Stimulated activated CD4-positive, alpha-beta T cell treated with anti-CD3 and anti-CD28 coated beads, Interleukin-2, amount 100 ng/mL, for 4 hours (primary cell): ENCODE results near the gene RNLS.

ENCODE experiments used
- DNase-seq: peaks from one replicate; pipeline ENCODE4 v3.0.0-alpha.2; 2020; ENCODE audit warnings: low read depth

RNLS gene

GRCh38 chr10:88582806-88583583 is at the start of gene RNLS:
TSS of gene RNLS (minus strand) at chr10:88583318.
- DNase-seq = peak; percentile 54

DNA sequence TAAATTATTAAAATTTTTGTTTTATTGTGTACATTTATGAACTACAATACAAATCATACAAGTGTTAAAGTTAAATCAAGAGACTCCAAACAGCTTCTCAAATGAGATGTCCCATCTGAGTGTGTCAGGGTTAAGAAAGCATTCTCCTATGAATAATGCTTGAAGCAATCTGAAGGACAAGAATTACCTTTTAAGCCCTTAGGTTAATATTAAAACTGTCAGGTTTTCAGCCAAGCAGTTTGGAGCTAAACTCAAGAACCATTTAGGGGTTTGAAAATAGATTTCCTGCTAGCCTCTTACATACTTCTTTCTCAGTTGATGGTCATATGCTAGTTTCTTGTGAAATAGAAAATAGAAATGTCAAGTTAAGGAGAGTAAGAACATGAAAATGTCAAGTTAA is 41.7 kb upstream of the RNLS start:
- no peak for DNase-seq

- DNase-seq = no peak
Observed at GRCh38 chr10:88623835-88624234, 40.7 kb upstream of the RNLS start.

GRCh38 chr10:88620441-88620840 is 37.3 kb upstream of the RNLS start:
- DNase-seq = no peak

DNA sequence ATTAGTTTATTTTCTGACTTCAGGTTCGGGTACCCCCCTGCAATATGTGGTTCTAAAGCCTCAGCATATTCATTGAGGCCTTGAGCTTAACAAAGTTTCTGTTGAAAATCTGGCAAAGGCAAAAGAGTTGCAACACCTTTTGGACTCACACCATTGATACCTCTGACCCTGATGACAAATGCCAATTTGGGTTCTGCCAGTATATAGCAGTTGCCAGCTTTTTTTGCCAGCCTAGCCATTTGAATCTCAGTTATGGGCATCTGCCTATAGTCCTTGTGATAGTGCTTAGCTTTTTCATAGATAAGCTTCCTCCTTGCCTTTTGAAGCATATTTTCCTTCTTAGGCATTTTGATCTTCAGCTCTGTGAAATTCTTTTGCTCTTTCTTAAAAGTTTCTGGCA is 35.4 kb upstream of the RNLS start:
- no peak for DNase-seq

DNA sequence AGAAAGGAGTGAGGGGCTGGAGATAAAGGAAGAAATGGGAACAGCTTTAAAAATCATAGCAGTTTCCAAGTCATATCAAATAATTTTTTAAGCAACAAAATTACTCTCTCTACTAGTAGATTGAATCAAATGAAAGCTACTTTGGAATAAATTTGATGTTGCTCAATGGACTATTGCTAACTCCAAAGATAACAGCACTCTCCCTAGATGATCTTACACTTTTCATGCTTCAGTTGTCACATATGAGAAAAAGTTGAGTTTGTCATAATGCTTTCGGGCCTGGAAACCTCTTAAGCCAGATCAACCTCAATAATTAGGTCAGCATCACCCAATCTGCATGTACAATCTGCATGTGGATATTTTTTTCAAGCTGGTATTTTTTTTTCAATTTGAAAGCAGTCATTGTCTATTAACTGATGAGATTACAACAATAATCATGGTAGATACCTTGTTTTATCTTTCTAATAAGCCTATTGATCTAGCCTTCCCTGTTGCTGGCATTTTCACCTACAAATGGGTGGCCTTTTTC is 34.7 kb upstream of the RNLS start:
- no peak for DNase-seq

GRCh38 chr10:88616250-88616977 is 33.3 kb upstream of the RNLS start:
- DNase-seq = no peak

GRCh38 chr10:88608780-88609179 is 25.7 kb upstream of the RNLS start:
- DNase-seq = no peak

- DNase-seq = no peak
Observed at GRCh38 chr10:88608052-88608732, 25.1 kb upstream of the RNLS start.

- DNase-seq = no peak
Observed at GRCh38 chr10:88598055-88598454, 14.9 kb upstream of the RNLS start.

GRCh38 chr10:88594482-88594881 is 11.4 kb upstream of the RNLS start:
- no peak for DNase-seq

DNA sequence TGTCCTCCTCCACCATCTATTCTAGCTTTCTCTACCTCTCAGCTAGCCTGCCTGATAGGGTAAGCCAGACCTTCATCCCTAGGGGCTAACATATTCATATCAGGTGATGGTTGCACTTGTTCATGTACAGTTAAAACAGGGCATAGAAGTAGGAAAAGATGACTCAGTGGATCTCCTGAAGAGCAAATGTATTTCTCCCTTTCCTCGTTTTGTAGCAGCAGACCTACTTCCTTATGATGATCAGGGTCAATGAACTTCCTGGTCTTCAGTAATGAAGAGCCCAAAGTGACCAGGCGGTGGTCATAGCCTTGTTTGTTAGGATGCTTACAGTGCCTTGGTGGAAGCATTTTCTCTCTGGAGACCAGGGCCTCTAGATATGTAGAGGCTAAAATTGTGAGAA is 9.8 kb upstream of the RNLS start:
- no peak for DNase-seq

DNA sequence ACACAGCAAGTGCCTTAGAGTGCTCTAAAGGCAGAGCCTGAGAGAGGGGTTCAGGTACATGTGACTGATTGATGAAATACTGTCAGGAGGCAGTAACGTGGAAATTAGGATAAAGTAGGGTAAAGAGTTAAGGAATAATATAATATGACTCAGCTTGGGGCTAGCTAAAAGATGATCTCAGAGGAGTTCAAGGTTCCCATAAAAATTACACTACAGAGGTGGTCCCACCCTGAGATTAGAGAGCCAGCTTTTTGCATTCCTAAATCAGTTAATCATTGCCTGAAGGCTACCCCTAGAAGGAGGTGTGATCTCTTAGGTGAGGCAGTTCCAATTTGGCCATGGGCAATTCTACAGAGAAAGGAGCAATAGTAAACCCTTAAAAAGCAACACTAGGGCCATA is 9.3 kb upstream of the RNLS start:
- no peak for DNase-seq

GRCh38 chr10:88586462-88586861 is 3.3 kb upstream of the RNLS start, which contains the start of gene LIPJ:
TSS of gene LIPJ (plus strand) at chr10:88586762. CDS start at chr10:88590688, 3,926 bp downstream.
- DNase-seq = no peak

GRCh38 chr10:88583584-88583957 is 453 bp upstream of the RNLS start:
- no peak for DNase-seq

DNA sequence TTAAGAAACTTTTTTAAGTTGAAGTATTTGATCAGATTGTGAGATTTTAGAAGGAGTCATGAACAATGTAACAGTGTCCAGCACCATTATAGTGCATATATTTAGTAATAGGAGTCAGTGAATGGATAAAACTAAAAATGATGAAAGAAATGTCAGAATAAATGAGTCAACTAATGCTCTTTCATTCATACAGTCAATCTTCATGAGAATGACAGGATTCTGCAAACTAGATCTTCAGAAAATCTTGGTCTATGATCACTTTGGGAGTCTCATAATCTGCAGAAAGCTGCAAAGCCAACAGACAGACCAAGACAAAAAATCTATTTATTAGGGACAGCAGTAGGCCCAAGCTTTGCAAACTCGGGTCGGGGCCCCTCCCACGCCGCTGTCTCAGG is 710 bp downstream of the RNLS start:
- DNase-seq = no peak

DNA sequence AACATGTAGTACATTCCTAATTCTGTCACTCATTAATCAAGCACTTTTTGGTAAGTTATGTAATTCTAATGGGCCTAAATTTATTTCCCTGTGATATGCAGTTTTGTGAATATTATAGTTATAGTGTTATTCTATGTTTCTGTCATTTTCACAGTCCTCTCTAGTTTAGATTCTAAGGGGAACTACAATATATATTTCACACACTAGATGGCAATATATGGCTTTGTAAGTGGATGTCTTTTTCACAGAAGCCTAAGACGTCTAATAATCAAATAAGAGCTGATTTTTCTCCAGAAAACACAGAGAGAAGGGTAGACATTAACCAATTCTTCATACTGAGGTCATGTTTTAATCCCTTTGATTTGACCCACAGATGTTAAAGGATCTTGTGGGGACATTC is 18.0 kb downstream of the RNLS start:
- no peak for DNase-seq

DNA sequence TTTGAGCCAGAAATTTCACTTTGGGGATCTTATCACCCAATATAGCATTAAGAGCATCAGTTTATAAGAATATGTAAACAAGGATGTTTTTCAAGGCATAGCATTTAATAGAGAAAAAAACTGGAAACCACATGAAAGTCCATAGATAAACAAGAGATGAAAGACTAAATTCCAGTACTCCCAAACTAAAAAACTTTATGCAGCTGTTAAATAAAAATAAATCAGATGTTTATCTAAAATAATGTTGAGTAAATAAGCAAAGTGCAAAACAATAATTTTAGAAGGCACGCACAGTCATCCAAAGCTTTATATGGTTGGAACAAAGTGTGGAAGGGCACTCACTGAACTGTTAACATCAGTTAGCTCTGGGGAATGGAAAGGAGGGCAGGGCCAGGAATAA is 21.0 kb downstream of the RNLS start:
- no peak for DNase-seq

DNA sequence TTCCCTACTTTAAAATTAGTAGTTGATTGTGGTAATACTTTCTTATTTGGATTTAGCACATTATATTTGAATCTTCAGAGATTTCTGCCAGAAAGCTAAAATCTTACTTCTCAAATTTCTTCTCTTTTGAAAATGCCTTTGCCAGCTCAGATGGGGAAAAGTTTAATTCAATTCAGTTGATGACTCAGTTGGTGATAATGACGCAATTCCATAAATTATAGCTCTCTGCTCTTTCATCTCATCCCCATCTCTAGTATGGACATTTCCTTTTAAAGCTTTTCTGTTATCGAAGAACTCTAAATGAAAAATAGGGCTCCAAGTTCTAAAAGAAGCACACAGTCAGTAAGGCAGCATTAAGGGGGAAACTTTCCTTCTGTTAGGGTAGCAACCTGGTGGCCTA is 25.5 kb downstream of the RNLS start:
- no peak for DNase-seq

GRCh38 chr10:88557256-88557655 is 25.9 kb downstream of the RNLS start:
- no peak for DNase-seq

DNA sequence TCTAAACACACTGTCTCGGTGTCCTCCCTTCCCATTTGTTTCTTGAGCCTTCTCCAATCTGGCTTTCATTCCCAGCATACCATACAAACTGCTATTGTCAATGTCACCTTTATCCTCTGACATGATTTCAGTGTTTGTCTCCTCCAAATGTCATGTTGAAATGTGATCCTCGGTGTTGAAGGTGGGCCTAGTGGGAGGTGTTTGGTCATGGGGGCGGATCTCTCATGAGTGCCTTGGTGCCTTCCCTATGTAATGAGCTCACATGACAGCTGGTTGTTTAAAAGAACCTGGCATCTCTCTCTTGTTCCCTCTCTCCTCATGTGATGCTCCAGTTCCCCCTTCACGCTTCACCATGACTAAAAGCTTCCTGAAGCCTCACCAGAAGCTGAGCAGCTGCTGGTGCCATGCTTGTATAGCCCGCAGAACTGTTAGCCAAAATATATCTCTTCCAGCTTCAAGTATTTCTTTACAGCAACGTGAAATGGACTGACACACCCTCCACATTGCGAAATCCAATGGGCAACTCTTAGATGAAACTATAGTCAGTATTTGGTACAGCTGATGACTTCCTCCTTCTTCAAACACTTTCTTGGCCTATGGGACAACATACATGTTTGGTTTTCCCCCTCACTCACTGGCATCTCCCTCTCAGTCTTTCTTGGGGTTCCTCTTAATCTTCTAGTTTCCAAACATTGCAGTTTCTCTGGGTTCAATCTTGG is 27.8 kb downstream of the RNLS start:
- DNase-seq = no peak

DNA sequence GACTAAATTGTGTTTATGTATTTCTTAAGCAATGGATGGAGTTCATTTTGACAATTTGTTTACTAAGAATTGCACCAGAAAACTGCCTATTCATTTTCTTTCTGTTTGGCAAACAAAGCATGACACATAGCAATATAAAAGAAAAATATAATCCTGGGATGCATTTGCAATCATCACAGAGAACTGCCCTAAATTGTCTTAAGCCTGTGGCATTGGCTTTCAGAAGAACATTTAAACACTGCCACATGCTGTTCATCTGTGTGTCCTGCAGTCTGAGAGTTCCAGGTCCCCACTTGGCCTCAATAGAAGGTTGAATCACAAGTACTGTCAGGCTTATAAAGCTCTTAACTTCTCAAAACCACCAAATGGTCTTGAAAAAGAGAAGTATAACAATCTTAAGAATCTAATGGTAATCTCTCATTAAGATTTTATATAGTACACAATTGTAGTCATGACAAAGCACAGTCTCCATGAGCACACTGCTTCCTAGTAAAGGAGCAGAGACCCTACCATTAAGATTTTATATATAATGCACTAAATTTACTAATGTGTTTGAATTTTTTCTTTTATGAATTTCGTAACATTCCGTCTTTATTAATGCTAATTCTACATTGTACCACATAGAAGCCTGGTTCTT is 29.9 kb downstream of the RNLS start:
- DNase-seq = peak; percentile 4
